GM18505 (cell line): Measurements from ENCODE around the gene SAFB.

Experiments used
- ATAC-seq: cut with Tn5 transposase; IDR thresholded peaks from one replicate; pipeline ENCODE4 v1.9.1; 2021; ENCODE audit not compliant: unreplicated experiment
- POLR2A ChIP-seq: IDR thresholded peaks from 4 replicates; pipeline ENCODE4 v1.6.1; 2011; ENCODE audit warnings: borderline replicate concordance; ENCODE audit not compliant: insufficient read depth, insufficient read length; ENCODE audit errors: extremely low read depth

The SAFB gene

GRCh38 chr19:5669212-5669611 is 46.3 kb downstream of the SAFB start:
- no peak for ATAC-seq
- TF ChIP-seq POLR2A = no peak

GRCh38 chr19:5671600-5671999 is 48.7 kb downstream of the SAFB start:
- ATAC-seq = no peak
- no peak for TF ChIP-seq POLR2A

GRCh38 chr19:5672708-5673459 is 50.0 kb downstream of the SAFB start:
- no peak for ATAC-seq

GRCh38 chr19:5673752-5674151 is 50.9 kb downstream of the SAFB start:
- ATAC-seq = no peak

More at GRCh38 chr19:5672708-5673459, 50.0 kb downstream of the SAFB start:
- TF ChIP-seq POLR2A = peak; percentile 15

GRCh38 chr19:5674714-5675113 is 51.8 kb downstream of the SAFB start:
- ATAC-seq = no peak
- no peak for TF ChIP-seq POLR2A

More at GRCh38 chr19:5673752-5674151, 50.9 kb downstream of the SAFB start:
- TF ChIP-seq POLR2A = no peak

GRCh38 chr19:5676105-5676771 is 53.4 kb downstream of the SAFB start:
- peak; percentile 31 for TF ChIP-seq POLR2A
- no peak for ATAC-seq

GRCh38 chr19:5676772-5677105 is 53.9 kb downstream of the SAFB start:
- no peak for TF ChIP-seq POLR2A
- ATAC-seq = no peak

GRCh38 chr19:5677136-5677535 is 54.3 kb downstream of the SAFB start:
- no peak for TF ChIP-seq POLR2A
- no peak for ATAC-seq

GRCh38 chr19:5677580-5677979 is 54.7 kb downstream of the SAFB start:
- TF ChIP-seq POLR2A = no peak
- no peak for ATAC-seq

- ATAC-seq = no peak
- no peak for TF ChIP-seq POLR2A
These were observed 55.3 kb downstream of the SAFB start for GRCh38 chr19:5678071-5678718.

- TF ChIP-seq POLR2A = no peak
- no peak for ATAC-seq
These were observed 56.6 kb downstream of the SAFB start for GRCh38 chr19:5679289-5680083.

GRCh38 chr19:5680084-5680436 is 57.2 kb downstream of the SAFB start:
- no peak for TF ChIP-seq POLR2A
- no peak for ATAC-seq
